Measurements from ENCODE around the gene TPSD1.
"Not testable (repeated sequence)": the region's sequence is repeated elsewhere in the genome, so short reads cannot be mapped to it uniquely, and the experiment has no call there.

TPSD1 gene

GRCh38 chr16:1264345-1265089 lies 8.6 kb downstream of the TPSD1 start:
- DNase-seq, result no peak

GRCh38 chr16:1265090-1265630 lies 9.3 kb downstream of the TPSD1 start:
- no peak for DNase-seq

- no peak for DNase-seq
Measured at GRCh38 chr16:1265826-1266225, 10.0 kb downstream of the TPSD1 start.

GRCh38 chr16:1269418-1269817 lies 13.5 kb downstream of the TPSD1 start:
- DNase-seq, result not testable (repeated sequence)

- DNase-seq, result no peak
Measured at GRCh38 chr16:1271380-1271723, 15.5 kb downstream of the TPSD1 start.

- peak; percentile 88 for DNase-seq
Measured at GRCh38 chr16:1271724-1272413, 16.0 kb downstream of the TPSD1 start.

GRCh38 chr16:1272453-1273198 lies 16.8 kb downstream of the TPSD1 start:
- DNase-seq, result no peak

- DNase-seq, result no peak
Measured at GRCh38 chr16:1273816-1274215, 17.9 kb downstream of the TPSD1 start.

GRCh38 chr16:1274767-1275166 lies 18.9 kb downstream of the TPSD1 start:
- no peak for DNase-seq

GRCh38 chr16:1275791-1276579 lies 20.1 kb downstream of the TPSD1 start:
- DNase-seq, result no peak

GRCh38 chr16:1276580-1276878 lies 20.7 kb downstream of the TPSD1 start:
- DNase-seq, result no peak

- DNase-seq, result no peak
Measured at GRCh38 chr16:1277151-1277598, 21.3 kb downstream of the TPSD1 start.

GRCh38 chr16:1277617-1278282 lies 21.9 kb downstream of the TPSD1 start:
- DNase-seq, result no peak

GRCh38 chr16:1278477-1278876 lies 22.6 kb downstream of the TPSD1 start:
- no peak for DNase-seq

GRCh38 chr16:1279081-1279944 lies 23.4 kb downstream of the TPSD1 start:
- DNase-seq, result no peak

- DNase-seq, result no peak
Measured at GRCh38 chr16:1279945-1280589, 24.2 kb downstream of the TPSD1 start.

- DNase-seq, result no peak
Measured at GRCh38 chr16:1280783-1281182, 24.9 kb downstream of the TPSD1 start.

- no peak for DNase-seq
Measured at GRCh38 chr16:1281517-1281916, 25.6 kb downstream of the TPSD1 start.

- no peak for DNase-seq
Measured at GRCh38 chr16:1282324-1282973, 26.6 kb downstream of the TPSD1 start.

GRCh38 chr16:1283296-1283695 lies 27.4 kb downstream of the TPSD1 start:
- DNase-seq, result no peak
